Osteoblast (primary cell): ENCODE results near the gene PHKA2. TPM values are rescaled to one million over a fixed set of nuclear protein-coding genes. Genes with fewer than 3 reads are reported as not detected.
A peak's percentile ranks its signal among the peaks of the same experiment; 100 is the strongest.
"Not testable (repeated sequence)": the region's sequence is repeated elsewhere in the genome, so short reads cannot be mapped to it uniquely, and the experiment has no call there.

ENCODE experiments used
- DNase-seq: peaks from one replicate; pipeline ENCODE4 v3.0.0; 2011; ENCODE audit warnings: low spot score, mixed read lengths; ENCODE audit not compliant: insufficient read length; ENCODE audit errors: missing footprints
- H2AFZ ChIP-seq: 2 replicates; pipeline ENCODE4 v1.6.0; 2011; ENCODE audit warnings: mild to moderate bottlenecking, low read length
- H3K27ac ChIP-seq: 2 replicates; pipeline ENCODE4 v1.5.1; 2011; ENCODE audit warnings: mild to moderate bottlenecking, low read depth, low read length, moderate library complexity
- H3K27me3 ChIP-seq: 2 replicates; pipeline ENCODE4 v1.6.0; 2012; ENCODE audit warnings: mild to moderate bottlenecking, control low read depth, inconsistent platforms, low read length, moderate library complexity; ENCODE audit not compliant: insufficient read depth
- H3K36me3 ChIP-seq: 2 replicates; pipeline ENCODE4 v1.5.1; 2011; ENCODE audit warnings: mild to moderate bottlenecking, low read length, control low read depth, moderate library complexity; ENCODE audit not compliant: insufficient read depth
- H3K4me1 ChIP-seq: 2 replicates; pipeline ENCODE4 v1.5.1; 2011; ENCODE audit warnings: mild to moderate bottlenecking, low read length, control low read depth, moderate library complexity; ENCODE audit not compliant: insufficient read depth
- H3K4me2 ChIP-seq: 2 replicates; pipeline ENCODE4 v1.6.0; 2011; ENCODE audit warnings: mild to moderate bottlenecking, low read length; ENCODE audit not compliant: insufficient read depth
- H3K4me3 ChIP-seq: fragments of 200-600 bp; sonication (generic); 3 replicates; pipeline ENCODE4 v1.5.1; 2012; ENCODE audit warnings: mild to moderate bottlenecking, low read length, inconsistent platforms; ENCODE audit not compliant: insufficient read depth
- H3K79me2 ChIP-seq: 2 replicates; pipeline ENCODE4 v1.6.0; 2012; ENCODE audit warnings: mild to moderate bottlenecking, low read length, control low read depth, inconsistent platforms; ENCODE audit not compliant: insufficient read depth
- H3K9me3 ChIP-seq: 2 replicates; pipeline ENCODE4 v1.5.1; 2011; ENCODE audit warnings: low read depth, low read length, control low read depth
- H4K20me1 ChIP-seq: 2 replicates; pipeline ENCODE4 v1.6.0; 2012; ENCODE audit warnings: mild to moderate bottlenecking, low read length, control low read depth; ENCODE audit not compliant: insufficient read depth
- total RNA-seq: library from RNA; depleted of rRNA; stranded (reverse); fragments of >200 nt; gene quantifications from 2 replicates; pipeline ENCODE4 v1.2.3, GENCODE V29; 2012
- TF ChIP-seq, protein P1 (sequence below): IDR thresholded peaks from 2 replicates; pipeline ENCODE4 v1.5.1; 2011; ENCODE audit warnings: mild to moderate bottlenecking, low read depth, low read length, moderate library complexity; ENCODE audit errors: extremely low read depth

PHKA2 gene
- total RNA-seq, 1 donor, result 13.8 TPM

DNA sequence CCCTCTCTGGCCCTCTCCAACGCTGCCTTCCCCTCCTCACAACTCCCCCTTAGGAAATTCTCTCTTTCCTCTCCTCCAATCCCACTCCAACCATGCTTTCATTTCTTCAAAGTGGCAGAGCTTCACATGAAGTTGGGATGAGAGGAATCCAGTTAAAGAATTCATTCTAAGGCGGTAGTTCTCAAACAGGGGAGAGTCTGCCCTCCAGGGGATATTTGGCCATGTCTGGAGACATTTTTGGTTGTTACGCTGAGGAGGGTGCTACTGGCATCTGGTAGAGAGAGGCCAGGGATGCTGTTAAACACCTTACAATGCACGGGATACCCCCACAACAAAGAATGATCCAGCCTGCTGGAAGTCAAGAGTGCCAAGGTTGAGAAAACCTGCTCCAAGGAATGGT lies 40.5 kb upstream of the PHKA2 start:
- Histone ChIP-seq H3K4me2 (no peak overlapping the region), H2AFZ (no peak overlapping the region)
- TF ChIP-seq, protein P1, sequence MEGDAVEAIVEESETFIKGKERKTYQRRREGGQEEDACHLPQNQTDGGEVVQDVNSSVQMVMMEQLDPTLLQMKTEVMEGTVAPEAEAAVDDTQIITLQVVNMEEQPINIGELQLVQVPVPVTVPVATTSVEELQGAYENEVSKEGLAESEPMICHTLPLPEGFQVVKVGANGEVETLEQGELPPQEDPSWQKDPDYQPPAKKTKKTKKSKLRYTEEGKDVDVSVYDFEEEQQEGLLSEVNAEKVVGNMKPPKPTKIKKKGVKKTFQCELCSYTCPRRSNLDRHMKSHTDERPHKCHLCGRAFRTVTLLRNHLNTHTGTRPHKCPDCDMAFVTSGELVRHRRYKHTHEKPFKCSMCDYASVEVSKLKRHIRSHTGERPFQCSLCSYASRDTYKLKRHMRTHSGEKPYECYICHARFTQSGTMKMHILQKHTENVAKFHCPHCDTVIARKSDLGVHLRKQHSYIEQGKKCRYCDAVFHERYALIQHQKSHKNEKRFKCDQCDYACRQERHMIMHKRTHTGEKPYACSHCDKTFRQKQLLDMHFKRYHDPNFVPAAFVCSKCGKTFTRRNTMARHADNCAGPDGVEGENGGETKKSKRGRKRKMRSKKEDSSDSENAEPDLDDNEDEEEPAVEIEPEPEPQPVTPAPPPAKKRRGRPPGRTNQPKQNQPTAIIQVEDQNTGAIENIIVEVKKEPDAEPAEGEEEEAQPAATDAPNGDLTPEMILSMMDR, result no peak

DNA sequence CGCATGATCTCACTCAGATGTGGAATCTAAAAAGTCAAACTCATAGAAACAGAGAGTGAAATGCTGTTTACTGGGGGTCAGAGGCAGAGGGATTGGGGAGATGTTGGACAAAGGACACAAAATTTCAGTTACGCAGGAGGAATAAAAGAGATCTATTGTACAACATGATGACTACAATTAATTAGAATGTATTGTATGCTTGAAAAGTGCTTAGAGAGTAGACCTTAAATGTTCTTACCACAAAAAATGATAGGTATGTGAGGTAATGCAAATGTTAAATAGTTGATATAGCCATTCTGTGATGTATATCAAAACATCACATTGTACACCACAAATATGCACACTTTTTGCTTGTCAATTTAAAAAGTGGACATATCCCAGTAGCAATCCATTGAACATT lies 36.1 kb upstream of the PHKA2 start:
- no peak for DNase-seq
- TF ChIP-seq, protein P1, result no peak
- Histone ChIP-seq H2AFZ (no peak overlapping the region), H3K27ac (no peak overlapping the region), H3K79me2 (no peaks in the 10 kb centered on the region), H3K4me2 (no peak overlapping the region), H3K9me3 (no peaks in the 10 kb centered on the region), H3K27me3 (no peaks in the 10 kb centered on the region), H4K20me1 (no peaks in the 10 kb centered on the region), H3K4me1 (no peaks in the 10 kb centered on the region), H3K36me3 (no peaks in the 10 kb centered on the region), H3K4me3 (no peak overlapping the region)

More for the DNA sequence above, 40.5 kb upstream of the PHKA2 start:
- Histone ChIP-seq H4K20me1 (no peaks in the 10 kb centered on the region), H3K9me3 (no peaks in the 10 kb centered on the region), H3K79me2 (no peaks in the 10 kb centered on the region), H3K27ac (no peak overlapping the region), H3K4me3 (no peak overlapping the region), H3K4me1 (no peaks in the 10 kb centered on the region), H3K27me3 (no peaks in the 10 kb centered on the region), H3K36me3 (no peaks in the 10 kb centered on the region)
- no peak for DNase-seq

GRCh38 chrX:19017271-19017670 lies 33.4 kb upstream of the PHKA2 start:
- TF ChIP-seq, protein P1, result peak; percentile 64
- H3K4me2 ChIP-seq, result no peak overlapping the region
- no peak overlapping the region for H2AFZ ChIP-seq
- H3K9me3 ChIP-seq, result no peaks in the 10 kb centered on the region
- no peak overlapping the region for H3K27ac ChIP-seq
- H3K36me3 ChIP-seq, result no peaks in the 10 kb centered on the region
- H3K27me3 ChIP-seq, result no peaks in the 10 kb centered on the region
- H4K20me1 ChIP-seq, result no peaks in the 10 kb centered on the region
- DNase-seq, result peak; percentile 59
- no peaks in the 10 kb centered on the region for H3K4me1 ChIP-seq
- no peak overlapping the region for H3K4me3 ChIP-seq
- H3K79me2 ChIP-seq, result no peaks in the 10 kb centered on the region

GRCh38 chrX:19016614-19017013 lies 32.7 kb upstream of the PHKA2 start:
- not testable (repeated sequence) for H2AFZ ChIP-seq, H3K4me2 ChIP-seq, H4K20me1 ChIP-seq, DNase-seq, H3K36me3 ChIP-seq, H3K27ac ChIP-seq, H3K9me3 ChIP-seq, H3K79me2 ChIP-seq, H3K27me3 ChIP-seq, H3K4me1 ChIP-seq, H3K4me3 ChIP-seq
